Diencephalon (tissue), 1 donor: ENCODE results near the gene SKA1. TPM values are rescaled to one million over a fixed set of nuclear protein-coding genes. Genes with fewer than 3 reads are reported as not detected.

Experiments used
- total RNA-seq: library from RNA; depleted of rRNA; stranded (reverse); fragments of >200 nt; gene quantifications from one replicate; pipeline ENCODE4 v1.2.3, GENCODE V29; 2014

SKA1 gene, protein sequence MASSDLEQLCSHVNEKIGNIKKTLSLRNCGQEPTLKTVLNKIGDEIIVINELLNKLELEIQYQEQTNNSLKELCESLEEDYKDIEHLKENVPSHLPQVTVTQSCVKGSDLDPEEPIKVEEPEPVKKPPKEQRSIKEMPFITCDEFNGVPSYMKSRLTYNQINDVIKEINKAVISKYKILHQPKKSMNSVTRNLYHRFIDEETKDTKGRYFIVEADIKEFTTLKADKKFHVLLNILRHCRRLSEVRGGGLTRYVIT
- total RNA-seq, result 5.5 TPM

DNA sequence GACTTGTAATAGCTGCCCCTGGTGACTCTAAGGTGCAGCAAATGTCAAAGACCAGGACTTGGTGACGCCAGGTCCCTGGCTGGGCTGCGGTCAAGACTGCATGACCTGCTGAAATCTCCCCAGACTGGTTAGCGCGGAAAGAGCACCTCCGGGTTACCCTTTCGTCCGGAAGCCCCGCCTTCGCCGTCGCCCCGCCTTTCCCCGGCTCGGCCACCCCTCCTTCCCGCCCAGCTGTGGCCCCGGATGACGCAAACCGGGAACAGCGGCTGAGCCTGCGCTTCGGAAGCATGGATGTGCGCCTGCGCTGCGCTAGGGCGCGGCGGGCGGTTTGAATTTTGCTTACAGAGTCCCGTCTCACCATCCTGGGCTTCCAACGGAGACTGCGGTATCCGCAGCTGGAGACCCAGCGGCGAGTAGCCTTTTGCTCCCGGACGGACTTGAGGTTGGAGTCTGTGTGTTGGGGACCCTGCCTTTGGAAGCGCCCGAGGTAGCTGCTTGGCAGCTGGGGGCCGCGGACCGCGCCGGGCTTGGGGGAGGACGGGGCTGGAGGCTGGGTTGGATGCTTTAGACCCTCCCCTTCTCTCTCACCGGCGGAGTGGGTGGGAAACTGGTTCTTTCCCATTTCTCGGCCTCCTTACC lies at the start of gene SKA1:
Gene SKA1, plus strand, starts transcription at position 294 of the 639 bp plus-strand sequence. CDS start 785 bp downstream, outside the sequence.

Other genes starting within 250 kb of the SKA1 start
- gene MYO5B, start 179.9 kb upstream of the SKA1 start, total RNA-seq, result 6.5 TPM
- gene CFAP53, start 108.6 kb upstream of the SKA1 start, total RNA-seq, result 3.2 TPM
- gene MBD1, start 93.5 kb upstream of the SKA1 start, total RNA-seq, result 47.3 TPM
- 46.1 TPM for gene CXXC1, start 87.4 kb upstream of the SKA1 start, total RNA-seq
- 33.2 TPM for gene MAPK4, start 185.0 kb downstream of the SKA1 start, total RNA-seq